IMR-90 (cell line): Measurements from ENCODE around the gene TSPAN33. TPM values are rescaled to one million over a fixed set of nuclear protein-coding genes. Genes with fewer than 3 reads are reported as not detected.

Experiments used
- ATAC-seq: fragments of 200-7000 bp; cut with Tn5 transposase; 2 replicates; pipeline ENCODE4 v1.9.1; 2020; ENCODE audit warnings: low read depth, mild to moderate bottlenecking, moderate library complexity
- BruUV-seq: library from RNA; stranded (reverse); fragments of 400-500 nt; replicated peaks from 2 replicates; lab custom pipeline; 2021; lab: Mats Ljungman, UMichigan
- CTCF ChIA-PET: fragments of 300-600 bp; formaldehyde crosslinking; extraction: SDS; loops from one replicate; lab custom pipeline; 2021; ENCODE audit warnings: antibody characterized with exemption; lab: Yijun Ruan, JAX
- POLR2A ChIA-PET: fragments of 300-600 bp; sonication (Branson Sonifier 250); formaldehyde crosslinking; loops from one replicate; lab custom pipeline; 2022; ENCODE audit warnings: antibody characterized with exemption; ENCODE audit not compliant: unreplicated experiment; lab: Charles Lee
- DNase-seq: peaks from one replicate; pipeline ENCODE4 v3.0.0; 2013
- H2AFZ ChIP-seq: replicated peaks from 2 replicates; pipeline ENCODE3; 2013; ENCODE audit warnings: low read length, mild to moderate bottlenecking; ENCODE audit not compliant: poor library complexity
- H2AK5ac ChIP-seq: 2 replicates; pipeline ENCODE4 v1.6.1; 2013; ENCODE audit warnings: low read depth, low read length, inconsistent platforms
- H2AK9ac ChIP-seq: replicated peaks from 2 replicates; pipeline ENCODE3; 2013; ENCODE audit warnings: mild to moderate bottlenecking, low read depth, low read length, moderate library complexity; ENCODE audit not compliant: poor library complexity
- H2BK120ac ChIP-seq: 2 replicates; pipeline ENCODE4 v1.6.1; 2013; ENCODE audit warnings: low read depth, low read length, inconsistent platforms
- H2BK15ac ChIP-seq: 3 replicates; pipeline ENCODE4 v1.6.1; 2013; ENCODE audit warnings: low read depth, low read length, inconsistent platforms
- H2BK20ac ChIP-seq: 2 replicates; pipeline ENCODE4 v1.6.1; 2013; ENCODE audit warnings: low read depth, mild to moderate bottlenecking, inconsistent platforms, low read length, moderate library complexity
- H2BK5ac ChIP-seq: 2 replicates; pipeline ENCODE4 v1.6.1; 2013; ENCODE audit warnings: mild to moderate bottlenecking, low read depth, low read length, inconsistent platforms; ENCODE audit not compliant: poor library complexity, severe bottlenecking
- H3K14ac ChIP-seq: replicated peaks from 2 replicates; pipeline ENCODE4 v1.6.1; 2013; ENCODE audit warnings: low read depth, low read length, inconsistent platforms
- H3K18ac ChIP-seq: 2 replicates; pipeline ENCODE4 v1.6.1; 2013; ENCODE audit warnings: low read depth, low read length, control low read depth
- H3K23ac ChIP-seq: 2 replicates; pipeline ENCODE4 v1.6.1; 2013; ENCODE audit warnings: low read depth, low read length, inconsistent platforms
- H3K27ac ChIP-seq: 2 replicates; pipeline ENCODE4 v1.5.1; 2013; ENCODE audit warnings: mild to moderate bottlenecking, control low read depth, low read length; ENCODE audit not compliant: insufficient read depth
- H3K27me3 ChIP-seq: 2 replicates; pipeline ENCODE4 v1.6.1; 2013; ENCODE audit warnings: low read length; ENCODE audit not compliant: control insufficient read depth, insufficient read depth
- H3K36me3 ChIP-seq: 2 replicates; pipeline ENCODE4 v1.6.1; 2013; ENCODE audit warnings: low read length, mixed read lengths; ENCODE audit not compliant: control insufficient read depth, insufficient read depth
- H3K4ac ChIP-seq: 2 replicates; pipeline ENCODE4 v1.6.1; 2013; ENCODE audit warnings: low read depth, low read length, inconsistent platforms
- H3K4me1 ChIP-seq: 2 replicates; pipeline ENCODE4 v1.6.1; 2013; ENCODE audit warnings: low read length, mixed read lengths; ENCODE audit not compliant: control insufficient read depth, insufficient read depth
- H3K4me2 ChIP-seq: 2 replicates; pipeline ENCODE4 v1.6.1; 2013; ENCODE audit warnings: low read depth, mild to moderate bottlenecking, control low read depth, low read length, moderate library complexity
- H3K4me3 ChIP-seq: 2 replicates; pipeline ENCODE4 v1.5.1; 2013; ENCODE audit warnings: low read depth, mild to moderate bottlenecking, control low read depth, low read length, moderate library complexity; ENCODE audit not compliant: insufficient read depth
- H3K56ac ChIP-seq: 2 replicates; pipeline ENCODE4 v1.6.1; 2013; ENCODE audit warnings: low read length, inconsistent platforms; ENCODE audit not compliant: insufficient read depth; ENCODE audit errors: extremely low read depth
- H3K79me1 ChIP-seq, 2 experiments: 2 replicates each; pipeline ENCODE4 v1.6.1; 2013; ENCODE audit warnings: low read length in 2 of 2, inconsistent platforms in 1 of 2, low read depth in 1 of 2
- H3K9ac ChIP-seq: 2 replicates; pipeline ENCODE4 v1.6.1; 2013; ENCODE audit warnings: low read depth, low read length, control low read depth
- H3K9me1 ChIP-seq: 2 replicates; pipeline ENCODE4 v1.6.1; 2013; ENCODE audit warnings: low read length, inconsistent platforms; ENCODE audit not compliant: insufficient read depth
- H3K9me3 ChIP-seq: 2 replicates; pipeline ENCODE4 v1.6.1; 2013; ENCODE audit warnings: low read length; ENCODE audit not compliant: control insufficient read depth, insufficient read depth
- H4K20me1 ChIP-seq: 2 replicates; pipeline ENCODE4 v1.6.1; 2013; ENCODE audit warnings: low read length, inconsistent platforms; ENCODE audit not compliant: insufficient read depth
- H4K5ac ChIP-seq: 2 replicates; pipeline ENCODE4 v1.6.1; 2013; ENCODE audit warnings: mild to moderate bottlenecking, low read depth, low read length, control low read depth
- H4K8ac ChIP-seq, 2 experiments: 2 replicates each; pipeline ENCODE4 v1.6.1; 2013; ENCODE audit warnings: low read depth in 2 of 2, low read length in 2 of 2, control low read depth in 1 of 2, inconsistent platforms in 1 of 2
- H4K91ac ChIP-seq: 2 replicates; pipeline ENCODE4 v1.6.1; 2013; ENCODE audit warnings: low read depth, low read length, inconsistent platforms; ENCODE audit not compliant: insufficient read depth
- CEBPB ChIP-seq: IDR thresholded peaks from 2 replicates; pipeline ENCODE4 v1.6.1; 2012; ENCODE audit warnings: low read depth, low read length, improper control_type of control experiment
- CHD1 ChIP-seq: IDR thresholded peaks from 2 replicates; pipeline ENCODE4 v1.6.1; 2012; ENCODE audit warnings: low read depth, low read length, improper control_type of control experiment
- CTCF ChIP-seq: conservative IDR thresholded peaks from 2 replicates; pipeline ENCODE4 v1.5.1; 2012; ENCODE audit warnings: mild to moderate bottlenecking, low read depth, low read length, improper control_type of control experiment
- ELK1 ChIP-seq: fragments of 150-350 bp; IDR thresholded peaks from 2 replicates; pipeline ENCODE4 v1.6.1; 2016; ENCODE audit warnings: low read depth, mild to moderate bottlenecking, low read length, moderate library complexity, borderline replicate concordance
- MAFK ChIP-seq: IDR thresholded peaks from 2 replicates; pipeline ENCODE4 v1.6.1; 2012; ENCODE audit warnings: low read depth, low read length, improper control_type of control experiment
- MAZ ChIP-seq: IDR thresholded peaks from 2 replicates; pipeline ENCODE4 v1.6.1; 2012; ENCODE audit warnings: low read depth, mild to moderate bottlenecking, low read length, improper control_type of control experiment, moderate library complexity, borderline replicate concordance
- MXI1 ChIP-seq: IDR thresholded peaks from 2 replicates; pipeline ENCODE4 v1.6.1; 2012; ENCODE audit warnings: low read depth, mild to moderate bottlenecking, low read length, moderate library complexity, borderline replicate concordance
- RAD21 ChIP-seq: IDR thresholded peaks from 2 replicates; pipeline ENCODE4 v1.6.1; 2012; ENCODE audit warnings: low read length, improper control_type of control experiment
- RCOR1 ChIP-seq: IDR thresholded peaks from 2 replicates; pipeline ENCODE4 v1.6.1; 2012; ENCODE audit warnings: mild to moderate bottlenecking, low read length, improper control_type of control experiment; ENCODE audit not compliant: insufficient replicate concordance
- RFX5 ChIP-seq: IDR thresholded peaks from 2 replicates; pipeline ENCODE4 v1.8.0; 2012; ENCODE audit warnings: low read depth, mild to moderate bottlenecking, low read length, moderate library complexity
- SMC3 ChIP-seq: fragments of 150-350 bp; IDR thresholded peaks from 2 replicates; pipeline ENCODE4 v1.6.1; 2016; ENCODE audit warnings: low read depth, mild to moderate bottlenecking, antibody characterized with exemption, low read length, moderate library complexity
- WGBS, 2 experiments: methylation state at CpG; one replicate each; pipeline versions ENCODE4 v1.1.5 to v1.1.7; 2013; ENCODE audit warnings: missing lambda C conversion rate in 2 of 2; ENCODE audit not compliant: insufficient read length in 1 of 2; ENCODE audit errors: extremely low coverage in 2 of 2; 5-methylcytosine and 5-hydroxymethylcytosine counted together
- dilution Hi-C: fragments of 300-500 bp; cut with HindIII; formaldehyde crosslinking; loops from one replicate; pipeline ENCODE4 v1.14.3; 2018; ENCODE audit warnings: low sequenced_read_pairs; ENCODE audit not compliant: unreplicated experiment
- in situ Hi-C: fragments of 300-500 bp; cut with MboI; formaldehyde crosslinking; loops from 3 replicates; pipeline ENCODE4 v1.14.3; 2019; ENCODE audit warnings: low sequenced_read_pairs, inconsistent platforms, mixed read lengths
- intact Hi-C: fragments of 100-400 bp; cut with micrococcal nuclease; formaldehyde crosslinking; loops from 2 replicates; pipeline ENCODE4 v1.10.0; 2022
- polyA plus RNA-seq, 3 experiments: library from polyadenylated mRNA; depleted of rRNA; stranded (reverse); fragments of >200 nt; gene quantifications; 2 replicates each; pipeline ENCODE4 v1.2.3, GENCODE V29; 2012; ENCODE audit warnings: low replicate concordance in 1 of 3
- total RNA-seq: library from RNA; depleted of rRNA; stranded (reverse); fragments of >200 nt; gene quantifications from 2 replicates; pipeline ENCODE4 v1.2.3, GENCODE V29; 2012

The TSPAN33 gene
- total and polyA plus RNA-seq, 2 of the 4 experiments (the other 2 are of a cell fraction): 0.17 to 0.36 TPM

DNA sequence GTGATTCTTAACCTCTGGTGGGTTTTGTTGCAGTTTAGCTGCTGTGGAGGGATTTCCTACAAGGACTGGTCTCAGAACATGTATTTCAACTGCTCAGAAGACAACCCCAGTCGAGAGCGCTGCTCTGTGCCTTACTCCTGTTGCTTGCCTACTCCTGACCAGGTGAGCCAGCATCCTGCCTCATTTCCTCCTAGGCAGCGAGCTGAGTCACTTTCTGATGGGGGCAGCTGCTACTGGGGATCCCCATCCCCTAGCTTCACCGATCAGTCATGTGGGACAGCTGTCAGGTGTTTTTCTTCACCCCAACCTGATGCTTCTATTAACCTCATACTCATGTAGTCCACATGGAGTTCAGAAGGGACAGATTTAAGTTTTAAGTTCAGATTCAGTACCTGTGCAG lies 22.2 kb downstream of the TSPAN33 start:
- dilution Hi-C loops: no loop called here
- Histone ChIP-seq H3K56ac (no peak overlapping the region), H3K79me1 (no peaks in the 10 kb centered on the region), H2BK120ac (no peak overlapping the region), H3K9ac (no peak overlapping the region), H2BK20ac (no peak overlapping the region), H2AK5ac (no peak overlapping the region), H2AFZ (no peak overlapping the region), H3K27ac (no peak overlapping the region), H3K18ac (no peak overlapping the region), H4K5ac (no peak overlapping the region), H3K36me3 (no peaks in the 10 kb centered on the region), H2BK15ac (no peak overlapping the region), H2AK9ac (no peak overlapping the region), H2BK5ac (no peak overlapping the region), H3K14ac (no peak overlapping the region), H3K4me1 (no peaks in the 10 kb centered on the region; the same call in 1 of the 2 replicates), H3K23ac (no peak overlapping the region), H3K9me1 (no peaks in the 10 kb centered on the region), H4K91ac (no peak overlapping the region), H3K4me2 (no peak overlapping the region), H4K8ac (no peak overlapping the region), H4K20me1 (no peaks in the 10 kb centered on the region), H3K4me3 (no peak overlapping the region), H3K4ac (no peak overlapping the region), H3K9me3 (no peaks in the 10 kb centered on the region), H3K27me3 (peaks cover 48% of the 10 kb centered on the region)
- TF ChIP-seq RFX5 (no peak), MAFK (no peak), ELK1 (no peak), MAZ (no peak), CHD1 (no peak), RAD21 (no peak), SMC3 (no peak), RCOR1 (no peak), CTCF (no peak), CEBPB (no peak), MXI1 (no peak)
- ChIA-PET CTCF (interaction anchor here (1.0 kb wide), 1 partner anchor 44 kb away, joined by 3 read pairs; no protein-coding TSS in a partner anchor), POLR2A (no interaction called here)
- no CpG with 5 or more reads among the region's 4 CpGs for WGBS, 2 experiments
- in situ Hi-C loops: loop anchor here (5.0 kb wide), 1 partner anchor 41 kb away; no protein-coding TSS in a partner anchor
- BruUV-seq: no TSS peak
- no peak for DNase-seq
- ATAC-seq: no peak
- intact Hi-C loops: no loop called here
